ENCODE measurements around the gene STAMBPL1. TPM values are rescaled to one million over a fixed set of nuclear protein-coding genes. Genes with fewer than 3 reads are reported as not detected.

The STAMBPL1 gene
- total RNA-seq, 1 donor from 2014 or later = 3.3 TPM

DNA sequence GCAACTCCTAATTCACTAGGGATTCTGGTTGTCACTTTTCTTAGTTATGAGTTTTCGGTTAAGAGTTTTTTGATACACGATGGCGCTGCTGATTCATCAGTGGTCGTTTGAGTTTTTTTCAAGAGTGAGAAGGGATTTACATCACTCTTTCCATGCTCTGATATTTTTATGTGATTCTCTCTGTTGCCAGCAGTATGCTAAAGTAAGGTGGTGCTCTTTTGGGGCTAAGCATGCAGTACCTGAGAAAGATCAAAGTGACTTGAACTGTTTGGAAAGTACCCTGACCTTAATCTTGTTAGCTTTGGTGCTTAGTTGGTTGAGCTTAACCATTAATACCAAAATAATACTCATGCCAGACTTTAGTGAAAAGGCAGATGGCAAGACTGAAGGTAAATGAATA lies 28.1 kb downstream of the STAMBPL1 start:
- Mint-ChIP-seq H3K9me3 (ENCODE audit: unreplicated experiment) (no peaks in the 10 kb centered on the region), H3K4me1 (ENCODE audit: unreplicated experiment) (no peaks in the 10 kb centered on the region), H3K27ac (ENCODE audit: unreplicated experiment) (no peak overlapping the region), H3K27me3 (ENCODE audit: unreplicated experiment) (no peaks in the 10 kb centered on the region), H3K36me3 (ENCODE audit: low read depth, unreplicated experiment) (no peaks in the 10 kb centered on the region), H3K4me3 (ENCODE audit: unreplicated experiment) (no peak overlapping the region)
- TF ChIP-seq, protein P1, sequence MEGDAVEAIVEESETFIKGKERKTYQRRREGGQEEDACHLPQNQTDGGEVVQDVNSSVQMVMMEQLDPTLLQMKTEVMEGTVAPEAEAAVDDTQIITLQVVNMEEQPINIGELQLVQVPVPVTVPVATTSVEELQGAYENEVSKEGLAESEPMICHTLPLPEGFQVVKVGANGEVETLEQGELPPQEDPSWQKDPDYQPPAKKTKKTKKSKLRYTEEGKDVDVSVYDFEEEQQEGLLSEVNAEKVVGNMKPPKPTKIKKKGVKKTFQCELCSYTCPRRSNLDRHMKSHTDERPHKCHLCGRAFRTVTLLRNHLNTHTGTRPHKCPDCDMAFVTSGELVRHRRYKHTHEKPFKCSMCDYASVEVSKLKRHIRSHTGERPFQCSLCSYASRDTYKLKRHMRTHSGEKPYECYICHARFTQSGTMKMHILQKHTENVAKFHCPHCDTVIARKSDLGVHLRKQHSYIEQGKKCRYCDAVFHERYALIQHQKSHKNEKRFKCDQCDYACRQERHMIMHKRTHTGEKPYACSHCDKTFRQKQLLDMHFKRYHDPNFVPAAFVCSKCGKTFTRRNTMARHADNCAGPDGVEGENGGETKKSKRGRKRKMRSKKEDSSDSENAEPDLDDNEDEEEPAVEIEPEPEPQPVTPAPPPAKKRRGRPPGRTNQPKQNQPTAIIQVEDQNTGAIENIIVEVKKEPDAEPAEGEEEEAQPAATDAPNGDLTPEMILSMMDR (IDR thresholded peaks at IDR 0.05; ENCODE audit: unreplicated experiment) = no peak
- DNase-seq (ENCODE audit: low spot score) = no peak

DNA sequence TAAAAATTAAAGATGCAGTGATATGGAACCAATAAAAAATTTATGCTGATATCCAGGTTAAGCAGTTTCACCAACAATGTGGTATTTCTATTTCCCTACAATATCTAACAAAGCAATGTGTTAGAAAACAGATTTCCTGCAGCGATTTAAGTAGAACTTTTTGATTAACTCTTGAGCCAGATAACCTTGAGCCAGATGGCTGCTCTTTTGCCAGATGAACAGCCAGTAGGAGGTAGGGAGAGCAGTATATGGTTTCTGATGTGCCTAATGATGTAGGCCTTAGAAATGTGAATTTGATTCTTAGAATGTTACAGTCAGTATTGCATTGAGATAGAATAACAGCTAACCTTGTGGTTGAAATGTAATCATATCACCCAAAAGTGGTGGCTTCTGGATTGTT lies 31.1 kb downstream of the STAMBPL1 start:
- Mint-ChIP-seq H3K27ac (ENCODE audit: unreplicated experiment) (no peak overlapping the region), H3K27me3 (ENCODE audit: unreplicated experiment) (no peaks in the 10 kb centered on the region), H3K9me3 (ENCODE audit: unreplicated experiment) (no peaks in the 10 kb centered on the region), H3K4me1 (ENCODE audit: unreplicated experiment) (peaks cover 8% of the 10 kb centered on the region), H3K4me3 (ENCODE audit: unreplicated experiment) (no peak overlapping the region), H3K36me3 (ENCODE audit: low read depth, unreplicated experiment) (no peaks in the 10 kb centered on the region)
- TF ChIP-seq, protein P1 (IDR thresholded peaks at IDR 0.05; ENCODE audit: unreplicated experiment) = no peak
- DNase-seq (ENCODE audit: low spot score) = no peak

DNA sequence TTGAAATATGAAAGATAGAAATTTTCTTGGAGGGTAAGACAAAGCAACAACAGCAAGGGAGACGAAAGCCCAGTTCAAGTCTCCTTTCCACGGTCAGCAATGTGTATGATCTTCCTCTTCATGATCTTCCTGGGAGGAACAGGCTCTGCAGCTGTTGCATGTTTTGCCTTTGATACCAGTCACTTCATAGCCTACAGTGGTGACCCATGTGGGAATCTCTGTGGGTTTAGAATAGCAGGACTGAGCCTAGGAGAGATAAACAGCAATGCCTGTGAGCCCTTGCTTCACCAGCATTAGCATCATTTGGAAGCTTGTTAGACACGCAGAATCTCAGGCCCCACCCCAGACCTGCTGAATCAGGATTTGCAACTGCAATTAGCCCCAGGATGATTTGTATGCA lies 31.8 kb downstream of the STAMBPL1 start:
- H3K27me3 Mint-ChIP-seq (ENCODE audit: unreplicated experiment) = no peaks in the 10 kb centered on the region
- H3K36me3 Mint-ChIP-seq (ENCODE audit: low read depth, unreplicated experiment) = no peaks in the 10 kb centered on the region
- H3K4me1 Mint-ChIP-seq (ENCODE audit: unreplicated experiment) = peaks cover 9% of the 10 kb centered on the region
- TF ChIP-seq, protein P1 (IDR thresholded peaks at IDR 0.05; ENCODE audit: unreplicated experiment) = no peak
- no peak for DNase-seq (ENCODE audit: low spot score)
- no peaks in the 10 kb centered on the region for H3K9me3 Mint-ChIP-seq (ENCODE audit: unreplicated experiment)
- H3K4me3 Mint-ChIP-seq (ENCODE audit: unreplicated experiment) = no peak overlapping the region
- H3K27ac Mint-ChIP-seq (ENCODE audit: unreplicated experiment) = no peak overlapping the region

DNA sequence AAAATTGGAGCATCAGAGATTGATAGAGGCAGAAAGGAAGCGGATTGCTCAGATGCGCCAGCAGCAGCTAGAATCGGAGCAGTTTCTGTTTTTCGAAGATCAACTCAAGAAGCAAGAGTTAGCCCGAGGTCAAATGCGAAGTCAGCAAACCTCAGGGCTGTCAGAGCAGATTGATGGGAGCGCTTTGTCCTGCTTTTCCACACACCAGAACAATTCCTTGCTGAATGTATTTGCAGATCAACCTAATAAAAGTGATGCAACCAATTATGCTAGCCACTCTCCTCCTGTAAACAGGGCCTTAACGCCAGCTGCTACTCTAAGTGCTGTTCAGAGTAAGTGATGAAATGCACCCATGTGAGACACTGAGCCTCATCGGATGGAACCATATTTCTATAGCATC lies 33.1 kb downstream of the STAMBPL1 start:
- Mint-ChIP-seq H3K36me3 (ENCODE audit: low read depth, unreplicated experiment) (no peaks in the 10 kb centered on the region), H3K27me3 (ENCODE audit: unreplicated experiment) (no peaks in the 10 kb centered on the region), H3K4me1 (ENCODE audit: unreplicated experiment) (peaks cover 9% of the 10 kb centered on the region), H3K9me3 (ENCODE audit: unreplicated experiment) (no peaks in the 10 kb centered on the region), H3K27ac (ENCODE audit: unreplicated experiment) (no peak overlapping the region), H3K4me3 (ENCODE audit: unreplicated experiment) (no peak overlapping the region)
- no peak for DNase-seq (ENCODE audit: low spot score)
- TF ChIP-seq, protein P1 (IDR thresholded peaks at IDR 0.05; ENCODE audit: unreplicated experiment) = no peak

DNA sequence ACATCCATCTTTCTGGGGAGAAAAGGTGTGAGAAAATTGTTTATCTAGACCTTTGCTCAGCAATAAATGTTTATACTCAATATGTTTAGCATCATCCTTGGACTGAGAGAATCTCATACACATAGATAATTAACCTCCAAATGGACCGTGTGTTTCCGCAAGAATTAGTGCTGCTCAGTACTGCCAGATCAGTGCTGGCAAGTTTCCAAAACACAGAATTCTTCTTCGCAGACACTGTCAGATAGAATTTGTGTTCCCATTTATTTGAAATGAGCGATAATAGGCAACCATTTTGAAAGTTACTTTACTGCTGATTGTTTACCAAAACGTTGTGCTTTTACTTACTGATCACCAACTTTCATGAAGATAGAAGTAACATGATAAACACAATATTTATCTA lies 33.7 kb downstream of the STAMBPL1 start:
- no peak overlapping the region for H3K27ac Mint-ChIP-seq (ENCODE audit: unreplicated experiment)
- peaks cover 9% of the 10 kb centered on the region for H3K4me1 Mint-ChIP-seq (ENCODE audit: unreplicated experiment)
- H3K27me3 Mint-ChIP-seq (ENCODE audit: unreplicated experiment) = no peaks in the 10 kb centered on the region

More for the DNA sequence above, 33.7 kb downstream of the STAMBPL1 start:
- Mint-ChIP-seq H3K9me3 (ENCODE audit: unreplicated experiment) (no peaks in the 10 kb centered on the region), H3K4me3 (ENCODE audit: unreplicated experiment) (no peak overlapping the region), H3K36me3 (ENCODE audit: low read depth, unreplicated experiment) (no peaks in the 10 kb centered on the region)
- TF ChIP-seq, protein P1 (IDR thresholded peaks at IDR 0.05; ENCODE audit: unreplicated experiment) = no peak
- no peak for DNase-seq (ENCODE audit: low spot score)
